ENCODE results near the gene RTN1. TPM values are rescaled to one million over a fixed set of nuclear protein-coding genes. Genes with fewer than 3 reads are reported as not detected.

RTN1 gene
- total and polyA plus RNA-seq, 2 experiments from 2014 or later: 4.2 to 4.3 TPM

- no peaks in the 10 kb centered on the region for H3F3A ChIP-seq (replicated peaks; ENCODE audit: low read depth)
- no peaks in the 10 kb centered on the region for H3K27me3 ChIP-seq (ENCODE audit: insufficient read depth)
- Mint-ChIP-seq H3K9me3 (no peaks in the 10 kb centered on the region), H3K36me3 (ENCODE audit: low read depth) (no peaks in the 10 kb centered on the region), H3K4me3 (peak within 1 kb of the TSS; percentile 81), H3K27me3 (ENCODE audit: insufficient read depth, low read depth, poor library complexity) (no peaks in the 10 kb centered on the region), H3K4me1 (no peaks in the 10 kb centered on the region), H3K27ac (no peak within 1 kb of the TSS)
- H3K36me3 ChIP-seq (ENCODE audit: insufficient read depth): no peaks in the 10 kb centered on the region
- no peak for TF ChIP-seq POLR2AphosphoS5 (IDR thresholded peaks at IDR 0.05; ENCODE audit: low read depth)
- TF ChIP-seq CREB1 (CRISPR knock-in tag; IDR thresholded peaks at IDR 0.05; ENCODE audit: low read depth): no peak
- no peak for TF ChIP-seq ZNF331 (CRISPR knock-in tag; IDR thresholded peaks at IDR 0.05; ENCODE audit: low read depth)
- TF ChIP-seq CTCF (conservative IDR thresholded peaks at IDR 0.05; ENCODE audit: low read depth in 2 of 2): peak; percentile 93 to 96
- TF ChIP-seq ZNF462 (CRISPR knock-in tag; IDR thresholded peaks at IDR 0.05): no peak
- no peak for TF ChIP-seq ETS1 (IDR thresholded peaks at IDR 0.05)
- TF ChIP-seq NANOG (IDR thresholded peaks at IDR 0.05; ENCODE audit: borderline replicate concordance): no peak
- no peak for TF ChIP-seq EZH2phosphoT487 (IDR thresholded peaks at IDR 0.05; ENCODE audit: unreplicated experiment)
- H2AFZ ChIP-seq: peak within 1 kb of the TSS; percentile 87
- peak within 1 kb of the TSS; percentile 71 for H3K4me3 ChIP-seq
- H4K20me1 ChIP-seq (replicated peaks; ENCODE audit: insufficient read depth): no peaks in the 10 kb centered on the region
- H3K27ac ChIP-seq (ENCODE audit: low read depth): no peak within 1 kb of the TSS
- no peaks in the 10 kb centered on the region for H3K4me1 ChIP-seq (ENCODE audit: insufficient read depth)
- no peaks in the 10 kb centered on the region for H3K79me2 ChIP-seq (replicated peaks; ENCODE audit: insufficient read depth)
- H3K9me2 ChIP-seq (ENCODE audit: insufficient read depth): no peaks in the 10 kb centered on the region
- ATAC-seq (peak; percentile 99), DNase-seq (ENCODE audit: low spot score) (peak; percentile 98)
- H3K4me2 ChIP-seq: peak within 1 kb of the TSS; percentile 77
These were observed 294.0 kb downstream of the RTN1 start, which contains the start of gene CCDC175 for GRCh38 chr14:59576332-59577294. CCDC175 (minus strand) TSS chr14:59576812; CDS start chr14:59576775, 37 bp downstream.
